Measurements from ENCODE around the gene GPR12.

DNA sequence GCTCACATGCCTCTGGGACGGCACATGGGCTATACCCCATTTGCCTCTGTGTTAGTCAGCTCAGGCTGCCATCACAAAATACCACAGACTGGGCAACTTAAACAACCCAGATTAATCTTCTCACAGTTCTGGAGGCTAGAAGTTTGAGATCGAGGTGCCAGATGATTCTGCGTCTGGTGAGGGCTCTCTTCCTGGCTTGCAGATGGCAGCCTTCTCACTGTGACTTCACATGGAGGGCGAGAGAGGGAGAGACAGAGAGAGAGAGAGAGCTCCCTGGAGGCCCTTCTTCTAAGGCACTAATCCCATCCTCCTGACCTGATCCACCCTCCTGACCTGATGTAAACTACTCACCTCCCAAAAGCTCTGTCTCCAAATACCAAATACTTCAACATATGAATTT, 55.0 kb downstream of the GPR12 start:
- TF ChIP-seq, protein P1, sequence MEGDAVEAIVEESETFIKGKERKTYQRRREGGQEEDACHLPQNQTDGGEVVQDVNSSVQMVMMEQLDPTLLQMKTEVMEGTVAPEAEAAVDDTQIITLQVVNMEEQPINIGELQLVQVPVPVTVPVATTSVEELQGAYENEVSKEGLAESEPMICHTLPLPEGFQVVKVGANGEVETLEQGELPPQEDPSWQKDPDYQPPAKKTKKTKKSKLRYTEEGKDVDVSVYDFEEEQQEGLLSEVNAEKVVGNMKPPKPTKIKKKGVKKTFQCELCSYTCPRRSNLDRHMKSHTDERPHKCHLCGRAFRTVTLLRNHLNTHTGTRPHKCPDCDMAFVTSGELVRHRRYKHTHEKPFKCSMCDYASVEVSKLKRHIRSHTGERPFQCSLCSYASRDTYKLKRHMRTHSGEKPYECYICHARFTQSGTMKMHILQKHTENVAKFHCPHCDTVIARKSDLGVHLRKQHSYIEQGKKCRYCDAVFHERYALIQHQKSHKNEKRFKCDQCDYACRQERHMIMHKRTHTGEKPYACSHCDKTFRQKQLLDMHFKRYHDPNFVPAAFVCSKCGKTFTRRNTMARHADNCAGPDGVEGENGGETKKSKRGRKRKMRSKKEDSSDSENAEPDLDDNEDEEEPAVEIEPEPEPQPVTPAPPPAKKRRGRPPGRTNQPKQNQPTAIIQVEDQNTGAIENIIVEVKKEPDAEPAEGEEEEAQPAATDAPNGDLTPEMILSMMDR (IDR thresholded peaks at IDR 0.05): no peak
- TF ChIP-seq POLR2AphosphoS5 (IDR thresholded peaks at IDR 0.05): no peak
